Pulmonary artery endothelial cell (primary cell): ENCODE results near the gene FRMD4A. TPM values are rescaled to one million over a fixed set of nuclear protein-coding genes. Genes with fewer than 3 reads are reported as not detected.

Experiments used
- DNase-seq: peaks from one replicate; pipeline ENCODE4 v3.0.0-alpha.2; 2011; ENCODE audit warnings: low read depth, low spot score
- total RNA-seq: library from RNA; depleted of rRNA; stranded (reverse); fragments of >200 nt; gene quantifications from 2 replicates; pipeline ENCODE4 v1.2.3, GENCODE V29; 2014

The FRMD4A gene
- total RNA-seq, 1 donor from 2014 or later, result 95.3 TPM

- DNase-seq, result no peak
Observed at GRCh38 chr10:13862546-13863233, 468.0 kb downstream of the FRMD4A start.

DNA sequence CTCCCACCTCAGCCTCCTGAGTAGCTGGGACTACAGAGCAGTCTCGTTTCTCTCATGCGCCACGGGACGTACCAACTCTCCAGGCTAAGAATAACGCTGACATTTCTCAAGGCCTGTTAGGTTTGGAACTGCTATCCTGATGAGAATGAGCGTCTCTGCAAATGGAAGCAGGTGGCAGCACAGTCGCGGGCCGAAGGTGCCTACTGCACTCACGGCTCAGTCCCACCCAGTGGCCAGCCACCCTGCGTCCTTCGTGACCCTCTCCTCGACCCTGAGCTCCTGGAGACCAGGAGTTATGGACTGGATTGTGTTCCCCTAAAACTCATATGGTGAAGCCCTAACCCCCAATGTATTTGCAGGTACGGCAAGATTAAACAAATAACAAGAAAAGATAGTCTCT is 469.8 kb downstream of the FRMD4A start:
- no peak for DNase-seq

- DNase-seq, result peak; percentile 68
Observed at GRCh38 chr10:13859979-13860654, 470.6 kb downstream of the FRMD4A start.

- no peak for DNase-seq
Observed at GRCh38 chr10:13858709-13859108, 472.0 kb downstream of the FRMD4A start.

GRCh38 chr10:13857451-13857850 is 473.3 kb downstream of the FRMD4A start:
- DNase-seq, result no peak

DNA sequence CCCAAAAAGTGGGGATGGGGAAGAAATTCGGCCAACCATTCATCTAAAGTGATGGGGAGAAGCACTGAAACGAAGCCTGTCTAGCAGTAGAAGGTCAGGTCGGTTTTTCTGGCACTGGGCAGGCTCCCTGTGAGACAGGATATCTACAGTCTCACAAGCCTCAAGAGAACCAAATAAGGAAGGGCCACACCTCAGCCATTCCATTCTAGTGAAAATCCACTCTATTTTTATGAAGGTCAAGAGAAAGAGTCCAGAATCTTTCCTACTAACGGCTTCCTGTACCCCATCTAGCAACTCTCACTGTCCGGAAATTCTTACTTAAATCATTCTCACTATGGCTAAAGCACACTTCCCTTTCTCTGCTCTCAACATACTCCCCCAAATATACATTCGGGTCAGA is 476.9 kb downstream of the FRMD4A start:
- no peak for DNase-seq

GRCh38 chr10:13852872-13853271 is 477.9 kb downstream of the FRMD4A start:
- no peak for DNase-seq

DNA sequence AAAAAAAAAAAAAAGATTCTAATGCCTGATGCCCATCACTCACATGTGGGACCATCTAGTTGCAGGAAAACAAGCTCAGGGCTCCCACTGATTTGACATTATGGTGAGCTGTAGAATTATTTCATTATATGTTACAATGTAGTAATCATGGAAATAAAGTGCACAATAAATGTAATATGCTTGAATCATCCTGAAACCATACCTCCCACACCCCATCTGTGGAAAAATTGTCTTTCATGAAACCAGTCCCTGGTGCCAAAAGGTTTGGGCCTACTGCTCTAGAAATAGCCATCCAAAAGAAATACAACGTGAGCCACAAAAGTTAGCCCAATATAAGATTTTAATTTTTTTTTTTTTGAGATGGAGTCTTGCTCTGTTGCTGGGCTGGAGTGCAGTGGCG is 478.8 kb downstream of the FRMD4A start:
- no peak for DNase-seq

DNA sequence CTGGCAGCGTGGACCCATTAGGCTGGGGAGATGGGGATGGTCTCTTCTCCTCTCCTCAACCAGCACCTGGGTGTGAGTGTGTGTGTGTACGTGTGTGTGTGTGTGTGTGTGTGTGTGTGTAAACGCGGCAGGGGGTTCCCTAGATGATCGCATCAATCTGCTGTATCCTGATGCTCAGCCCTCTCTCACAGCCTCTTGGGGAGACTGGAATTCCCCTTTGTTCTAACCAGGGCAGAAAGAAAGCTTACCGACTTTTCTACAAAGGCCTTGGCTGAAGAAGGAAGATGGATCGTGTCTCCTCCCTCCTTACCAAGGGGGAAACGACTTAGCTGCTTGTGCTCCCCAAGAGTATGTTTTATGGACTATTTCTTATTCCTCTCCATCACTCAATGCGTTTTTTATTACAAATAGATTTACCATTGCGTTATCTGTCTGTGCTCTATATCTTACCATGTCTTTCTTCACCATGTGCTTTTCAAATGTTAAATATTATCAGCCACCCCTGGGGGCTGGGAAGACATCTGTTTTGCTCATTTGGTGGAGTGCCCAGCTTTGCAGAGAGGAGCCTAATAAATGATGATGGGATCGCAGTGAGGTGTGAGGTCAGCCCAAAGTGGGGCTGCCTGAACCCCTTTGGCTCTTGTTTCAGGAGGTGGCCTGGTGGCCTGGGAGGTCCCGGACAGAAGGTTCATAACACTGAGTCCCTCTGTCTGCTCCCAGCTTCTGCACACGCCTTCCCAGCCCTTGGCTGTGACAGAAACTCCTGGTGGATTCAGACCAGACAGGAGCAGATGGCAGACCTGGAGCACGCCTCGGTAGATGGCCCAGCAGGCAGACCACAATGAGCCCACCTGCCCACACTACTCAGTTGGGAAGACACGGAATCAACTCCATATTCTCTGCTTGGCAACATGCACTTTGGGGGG is 481.9 kb downstream of the FRMD4A start:
- DNase-seq, result no peak

- DNase-seq, result no peak
Observed at GRCh38 chr10:13847201-13847631, 483.5 kb downstream of the FRMD4A start.

DNA sequence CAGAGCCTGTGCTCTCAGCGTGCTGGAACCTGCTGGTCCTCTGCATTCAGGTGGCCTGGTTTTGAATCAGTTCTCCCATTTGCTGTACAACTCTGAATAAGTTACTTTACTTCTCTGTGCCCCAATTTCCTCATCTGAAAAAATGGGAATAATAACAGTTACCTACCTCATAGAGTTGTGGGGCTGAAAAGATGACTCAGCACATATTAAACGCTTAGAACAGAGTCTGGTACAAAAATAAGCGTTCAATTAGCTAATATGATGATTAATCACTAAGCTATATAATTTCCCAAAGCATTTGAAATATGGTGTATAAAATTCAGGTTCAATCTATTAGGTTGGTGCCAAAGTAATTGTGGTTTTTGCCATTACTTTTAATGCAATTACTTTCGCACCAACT is 484.8 kb downstream of the FRMD4A start:
- no peak for DNase-seq

- DNase-seq, result no peak
Observed at GRCh38 chr10:13844651-13845050, 486.1 kb downstream of the FRMD4A start.

- DNase-seq, result no peak
Observed at GRCh38 chr10:13842117-13842516, 488.6 kb downstream of the FRMD4A start.

DNA sequence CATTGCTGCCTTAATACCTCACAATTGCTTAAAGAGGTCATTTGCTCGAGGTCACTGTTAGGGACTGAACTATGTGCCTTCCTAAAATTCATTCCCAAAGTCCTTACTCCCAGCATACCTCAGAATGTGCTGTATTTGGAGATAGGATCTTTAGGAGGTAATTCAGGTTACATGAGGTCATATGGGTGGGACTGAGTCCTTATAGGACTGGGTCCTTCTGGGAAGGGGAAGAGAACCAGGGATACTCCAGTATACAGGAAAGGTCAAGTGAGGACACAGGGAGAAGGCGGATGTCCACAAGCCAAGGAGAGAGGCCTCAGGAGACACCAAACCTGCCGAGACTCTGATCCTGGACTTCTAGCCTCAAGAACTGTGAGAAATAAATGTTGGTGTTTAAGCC is 490.7 kb downstream of the FRMD4A start:
- DNase-seq, result no peak

DNA sequence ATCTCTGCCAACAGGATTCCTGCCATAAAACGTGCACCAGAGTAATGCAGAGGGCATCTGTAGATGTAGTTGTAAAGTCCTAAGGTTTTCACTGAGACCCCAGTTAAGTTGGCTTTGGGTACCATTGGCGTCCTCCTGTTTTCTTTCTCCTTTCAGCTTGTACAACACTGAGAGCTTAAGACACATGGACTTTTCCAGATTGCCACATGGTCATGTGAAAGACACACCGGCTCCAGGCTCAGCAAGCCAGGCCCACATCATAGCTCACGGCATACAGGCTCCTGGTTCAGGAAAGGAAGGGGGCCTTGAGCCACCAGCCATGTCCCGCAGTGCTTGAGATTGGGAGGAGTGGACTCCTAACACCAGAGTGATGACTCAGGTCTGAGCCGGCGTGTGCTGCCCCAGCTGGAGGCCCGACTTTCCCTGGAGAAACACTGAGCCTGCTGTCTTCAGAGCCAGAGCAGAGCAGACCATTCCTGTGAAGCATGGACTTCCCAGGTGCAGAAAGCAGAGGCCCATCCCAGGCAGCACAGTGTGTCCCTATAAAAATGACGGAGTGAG is 491.2 kb downstream of the FRMD4A start:
- DNase-seq, result no peak

DNA sequence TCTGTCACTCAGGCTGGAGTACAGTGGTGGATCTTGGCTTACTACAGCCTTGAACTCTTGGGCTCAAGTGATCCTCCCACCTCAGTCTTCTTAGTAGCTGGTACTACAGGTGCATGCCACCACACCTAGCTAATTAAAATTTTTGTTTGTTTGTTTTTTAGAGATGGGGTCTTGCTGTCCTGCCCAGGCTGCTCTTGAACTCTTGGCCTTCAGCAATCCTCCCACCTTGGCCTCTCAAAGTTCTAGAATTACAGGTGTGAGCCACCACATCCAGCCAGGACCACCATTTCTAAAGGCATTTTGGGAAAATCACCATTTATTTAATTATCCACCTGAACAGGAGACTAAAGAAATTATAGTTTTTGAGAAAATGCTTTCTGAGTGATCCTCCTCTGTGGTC is 491.7 kb downstream of the FRMD4A start:
- no peak for DNase-seq

GRCh38 chr10:13837966-13838365 is 492.8 kb downstream of the FRMD4A start:
- no peak for DNase-seq

- peak; percentile 80 for DNase-seq
Observed at GRCh38 chr10:13834581-13835286, 496.0 kb downstream of the FRMD4A start.

- DNase-seq, result no peak
Observed at GRCh38 chr10:13831711-13832141, 499.0 kb downstream of the FRMD4A start.

DNA sequence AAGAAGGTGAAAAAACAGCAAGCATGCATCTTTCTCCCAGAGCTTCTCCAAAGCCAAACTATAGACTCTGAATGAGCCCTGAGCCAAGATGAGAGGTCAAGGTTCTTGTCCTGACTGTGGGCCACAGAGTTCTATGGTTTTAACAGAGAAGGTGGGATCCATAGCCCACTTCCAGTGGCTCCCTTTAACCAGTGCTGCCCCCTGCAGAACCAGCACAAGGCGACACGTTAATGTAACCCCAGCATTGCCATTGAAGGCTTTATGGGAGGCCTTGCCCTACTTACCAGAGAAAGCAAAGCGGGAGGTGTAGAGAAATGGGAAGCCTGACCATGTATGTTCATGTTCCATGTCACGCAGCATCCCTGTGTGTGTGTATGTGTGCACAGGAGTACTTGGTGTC is 500.3 kb downstream of the FRMD4A start:
- no peak for DNase-seq

DNA sequence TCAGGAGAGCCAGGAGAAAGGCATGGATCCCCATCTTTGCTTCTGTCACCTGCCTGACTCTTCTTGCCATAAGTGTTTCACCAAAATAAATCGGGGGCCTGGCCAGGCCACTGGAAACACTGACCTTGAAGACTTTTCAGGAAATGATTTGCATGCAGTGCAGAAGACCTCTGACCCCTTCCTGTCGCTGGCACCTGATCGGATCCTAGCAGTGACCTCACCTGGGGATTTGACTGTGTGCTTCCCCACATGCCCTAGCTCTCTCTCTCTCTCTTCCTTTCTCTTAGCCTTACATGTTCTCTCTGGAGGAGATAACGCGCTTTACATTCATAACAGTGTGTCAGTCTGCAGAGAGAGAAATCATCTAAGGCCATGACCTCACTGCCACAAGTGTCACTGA is 500.9 kb downstream of the FRMD4A start:
- no peak for DNase-seq
